Psoas muscle (tissue), 8 donors: ENCODE measurements around the gene GDPD5. TPM values are rescaled to one million over a fixed set of nuclear protein-coding genes. Genes with fewer than 3 reads are reported as not detected.

Experiments
- ATAC-seq, 4 donors: fragments of 200-7000 bp; cut with Tn5 transposase; one replicate each; pipeline ENCODE4 v1.9.1; 2020; ENCODE audit warnings: moderate library complexity in 3 of 4, mild to moderate bottlenecking in 2 of 4
- DNase-seq, 2 donors: peaks; one replicate each; pipeline ENCODE4 v3.0.0-alpha.2; 2020
- H3K27ac ChIP-seq: fragments of 200-600 bp; one replicate; pipeline ENCODE4 v1.8.0; 2022
- H3K27me3 ChIP-seq, 3 donors: fragments of 200-600 bp in 1 of 3; one replicate each; pipeline versions ENCODE4 v1.6.1 to v1.8.0; 2013 to 2022; ENCODE audit warnings: low read length in 2 of 3, mild to moderate bottlenecking in 2 of 3, moderate library complexity in 1 of 3; ENCODE audit not compliant: insufficient read depth in 3 of 3
- H3K36me3 ChIP-seq, 2 donors: fragments of 200-600 bp in 1 of 2; one replicate each; pipeline versions ENCODE4 v1.6.1 to v1.8.0; 2013 to 2022; ENCODE audit warnings: low read depth in 1 of 2, mild to moderate bottlenecking in 1 of 2, moderate library complexity in 1 of 2; ENCODE audit not compliant: insufficient read depth in 1 of 2
- H3K4me1 ChIP-seq: fragments of 200-600 bp; one replicate; pipeline ENCODE4 v1.8.0; 2022
- H3K4me3 ChIP-seq: fragments of 200-600 bp; one replicate; pipeline ENCODE4 v1.8.0; 2022; ENCODE audit warnings: mild to moderate bottlenecking
- H3K9me3 ChIP-seq: fragments of 200-600 bp; one replicate; pipeline ENCODE4 v1.8.0; 2022
- WGBS, 3 donors: extraction: QIAGEN DNeasy Blood & Tissue Kit; methylation state at CpG; one replicate each; pipeline versions ENCODE4 v1.1.6 to v1.1.7; 2013; 5-methylcytosine and 5-hydroxymethylcytosine counted together
- intact Hi-C, 2 donors: fragments of 100-400 bp; cut with DNase I; formaldehyde crosslinking; loops; one replicate each; pipeline versions ENCODE4 v1.11.0 to v1.14.2; 2022
- polyA plus RNA-seq, 3 donors: library from polyadenylated mRNA; stranded (reverse); fragments of 200-250 nt; gene quantifications; one replicate each; pipeline ENCODE4 v1.2.3, GENCODE V29; 2013
- total RNA-seq, 4 donors: library from RNA; stranded (reverse); fragmentation: NEBNext Ultra II Directional in 2 of 4; extraction: Animal tissue kit (Norgen Biotek cat#: 25700) in 2 of 4; gene quantifications; one replicate each; pipeline versions ENCODE4 v1.2.1 to v1.2.4, GENCODE V29; 2021 to 2023
- TF ChIP-seq, protein P1 (sequence below): fragments of 200-600 bp; IDR thresholded peaks from one replicate; pipeline ENCODE4 v1.8.0; 2022; ENCODE audit warnings: antibody characterized with exemption
- donor health status: healthy with polysubstance abuse.
- donor health status: DM: no; HTN: no; CAD: no; lungs with moderate emphysema.
- donor health status: Bipolar disorder and iron deficiency.
- donor health status: healthy.
- donor health status: DM: yes; HTN: yes; CAD: no.
- donor health status: DM: no; HTN: no; CAD: no.
- donor health status: DM: no; HTN: no; CAD: no.
- donor health status: DM: yes; HTN: yes; CAD: no.

GDPD5 gene
- total and polyA plus RNA-seq, 7 donors: 2.7 to 16.5 (median 11.5) TPM

DNA sequence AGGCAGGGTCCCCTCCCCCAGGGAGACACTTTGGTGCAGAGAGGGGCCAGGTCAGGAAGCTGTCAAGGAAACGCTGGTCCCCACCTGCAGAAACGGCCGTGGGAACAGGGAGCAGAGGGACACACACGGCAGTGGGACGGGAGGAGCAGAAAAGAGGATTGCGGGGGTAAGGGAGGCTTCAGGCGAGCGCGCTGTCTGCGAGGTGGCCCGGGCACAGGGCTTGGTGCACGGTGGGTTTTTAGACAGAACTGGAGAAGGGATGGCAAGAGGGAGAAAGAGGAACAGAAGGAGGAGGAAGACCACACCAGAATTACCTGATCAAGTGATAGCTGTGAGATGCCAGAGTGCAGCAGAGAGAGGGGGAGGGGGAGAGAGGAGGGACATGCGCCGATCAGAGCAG, 86.7 kb downstream of the GDPD5 start:
- H3K4me1 ChIP-seq: no peaks in the 10 kb centered on the region
- 73 to 82% (median 77%) methylated on average over 14 of the region's 14 CpGs for WGBS, 3 donors
- H3K27me3 ChIP-seq: no peaks in the 10 kb centered on the region
- ATAC-seq: no peak
- H3K4me3 ChIP-seq: no peak overlapping the region
- TF ChIP-seq, protein P1, sequence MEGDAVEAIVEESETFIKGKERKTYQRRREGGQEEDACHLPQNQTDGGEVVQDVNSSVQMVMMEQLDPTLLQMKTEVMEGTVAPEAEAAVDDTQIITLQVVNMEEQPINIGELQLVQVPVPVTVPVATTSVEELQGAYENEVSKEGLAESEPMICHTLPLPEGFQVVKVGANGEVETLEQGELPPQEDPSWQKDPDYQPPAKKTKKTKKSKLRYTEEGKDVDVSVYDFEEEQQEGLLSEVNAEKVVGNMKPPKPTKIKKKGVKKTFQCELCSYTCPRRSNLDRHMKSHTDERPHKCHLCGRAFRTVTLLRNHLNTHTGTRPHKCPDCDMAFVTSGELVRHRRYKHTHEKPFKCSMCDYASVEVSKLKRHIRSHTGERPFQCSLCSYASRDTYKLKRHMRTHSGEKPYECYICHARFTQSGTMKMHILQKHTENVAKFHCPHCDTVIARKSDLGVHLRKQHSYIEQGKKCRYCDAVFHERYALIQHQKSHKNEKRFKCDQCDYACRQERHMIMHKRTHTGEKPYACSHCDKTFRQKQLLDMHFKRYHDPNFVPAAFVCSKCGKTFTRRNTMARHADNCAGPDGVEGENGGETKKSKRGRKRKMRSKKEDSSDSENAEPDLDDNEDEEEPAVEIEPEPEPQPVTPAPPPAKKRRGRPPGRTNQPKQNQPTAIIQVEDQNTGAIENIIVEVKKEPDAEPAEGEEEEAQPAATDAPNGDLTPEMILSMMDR: no peak
- H3K27ac ChIP-seq: no peak overlapping the region
- peaks cover 0 to 22% of the 10 kb centered on the region in 2 donors for H3K36me3 ChIP-seq
- no peaks in the 10 kb centered on the region for H3K9me3 ChIP-seq
- intact Hi-C loops: no loop called here
- peak in 1 of 2 donors; percentile 17 for DNase-seq

DNA sequence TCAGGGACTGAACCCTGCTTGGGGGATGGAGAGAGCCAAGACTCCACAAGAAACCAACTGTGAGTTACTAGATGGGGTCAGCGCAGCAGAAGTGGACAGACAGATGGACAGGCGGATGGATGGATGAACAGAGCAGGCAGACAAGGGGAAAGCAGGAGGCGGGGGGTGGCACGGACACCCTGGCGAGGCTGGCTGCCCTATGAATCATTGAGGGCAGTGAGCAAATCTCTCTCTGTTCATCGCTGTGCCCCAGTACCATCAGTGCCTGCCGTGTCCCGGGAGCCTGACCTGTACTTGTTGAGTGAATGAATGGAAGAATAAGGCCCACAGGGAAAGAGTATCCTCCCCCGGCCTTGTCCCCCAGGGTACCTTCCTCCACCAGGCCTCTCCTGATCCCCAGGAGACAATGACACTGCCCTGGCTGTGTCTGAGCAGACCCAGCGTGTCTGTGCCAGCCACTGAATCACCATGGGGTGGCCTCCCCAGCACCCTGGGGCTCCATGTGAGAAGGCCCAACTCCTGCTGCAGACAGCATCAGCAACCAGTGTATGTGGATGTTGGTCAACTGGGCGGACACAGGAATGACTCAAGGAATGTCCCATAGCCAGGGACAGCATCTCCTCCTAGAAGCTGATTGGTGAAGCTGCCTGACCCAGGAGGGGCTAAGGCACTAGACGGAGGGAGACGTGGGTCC, 87.6 kb downstream of the GDPD5 start:
- ATAC-seq: no peak
- Histone ChIP-seq H3K27me3 (peaks cover 0 to 8% (median 0%) of the 10 kb centered on the region in 3 donors), H3K4me3 (no peak overlapping the region), H3K36me3 (peaks cover 0 to 20% of the 10 kb centered on the region in 2 donors), H3K4me1 (no peaks in the 10 kb centered on the region), H3K9me3 (no peaks in the 10 kb centered on the region), H3K27ac (no peak overlapping the region)
- intact Hi-C loops: no loop called here
- TF ChIP-seq, protein P1: no peak
- 91% methylated on average over 13 of the region's 13 CpGs for WGBS, 3 donors
- DNase-seq: peak in 1 of 2 donors; percentile 30

DNA sequence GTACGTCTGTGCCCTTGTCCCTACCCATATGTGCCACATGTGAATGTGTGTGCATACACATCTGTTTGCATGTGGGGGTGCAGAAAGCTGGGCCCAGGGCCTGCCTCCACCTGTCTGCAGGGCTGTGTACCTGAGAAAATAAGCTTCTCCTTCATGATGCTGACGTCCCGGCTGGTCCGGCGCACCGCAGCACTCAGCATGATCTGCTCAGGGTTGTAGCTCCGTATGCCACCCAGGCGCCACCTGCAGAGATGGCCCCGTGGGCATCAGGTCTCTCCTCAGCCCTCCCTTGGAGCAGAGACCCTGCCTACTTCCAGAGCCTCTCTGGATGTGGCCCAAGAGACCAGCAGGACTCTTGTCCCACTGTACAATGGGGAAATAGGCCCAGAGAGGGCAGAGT, 88.9 kb downstream of the GDPD5 start:
- no peak overlapping the region for H3K4me3 ChIP-seq
- H3K27ac ChIP-seq: no peak overlapping the region
- ATAC-seq (no peak), DNase-seq (peak in 1 of 2 donors; percentile 42)
- peaks cover 0 to 20% of the 10 kb centered on the region in 2 donors for H3K36me3 ChIP-seq
- peaks cover 0 to 21% (median 2%) of the 10 kb centered on the region in 3 donors for H3K27me3 ChIP-seq
- H3K4me1 ChIP-seq: no peaks in the 10 kb centered on the region
- 93 to 95% (median 93%) methylated on average over 8 to 9 of the region's 9 CpGs for WGBS, 3 donors
- TF ChIP-seq, protein P1: no peak
- no peaks in the 10 kb centered on the region for H3K9me3 ChIP-seq
- intact Hi-C loops: no loop called here

DNA sequence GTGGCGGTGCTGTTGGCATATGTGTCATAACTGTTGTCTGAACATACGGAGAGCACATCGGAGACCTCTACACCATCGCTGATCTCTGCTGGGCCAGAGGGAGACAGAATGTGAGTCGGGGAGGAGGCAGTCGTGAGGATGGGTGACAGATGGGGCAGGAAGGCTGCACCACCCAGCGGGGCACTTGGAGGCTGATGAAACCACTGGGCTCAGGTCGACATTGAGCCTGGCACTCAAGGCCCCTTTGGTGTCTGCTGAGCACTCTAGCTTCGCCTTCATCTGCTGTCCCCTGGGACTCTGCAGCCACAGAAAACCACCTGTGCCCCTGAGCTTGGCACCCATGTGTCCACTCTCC, 90.2 kb downstream of the GDPD5 start:
- Histone ChIP-seq H3K27me3 (peaks cover 0 to 34% (median 10%) of the 10 kb centered on the region in 3 donors), H3K4me3 (no peak overlapping the region), H3K9me3 (no peaks in the 10 kb centered on the region), H3K36me3 (peaks cover 0 to 20% of the 10 kb centered on the region in 2 donors), H3K4me1 (no peaks in the 10 kb centered on the region), H3K27ac (no peak overlapping the region)
- ATAC-seq: no peak
- TF ChIP-seq, protein P1: no peak
- intact Hi-C loops: no loop called here
- WGBS, 3 donors: 82 to 95% (median 87%) methylated on average over 9 of the region's 9 CpGs
- DNase-seq: peak; percentile 4 to 26
